C4-2B (cell line): Measurements from ENCODE around the gene SLC24A3.

Experiments used
- CTCF ChIP-seq: fragments of 450-650 bp; conservative IDR thresholded peaks from 2 replicates; pipeline ENCODE4 v1.5.1; 2017; ENCODE audit warnings: mild to moderate bottlenecking
- ZFX ChIP-seq: fragments of 450-650 bp; IDR thresholded peaks from 2 replicates; pipeline ENCODE4 v1.6.1; 2017

- TF ChIP-seq CTCF (no peak), ZFX (no peak)
Measured at GRCh38 chr20:19539191-19539590, 326.7 kb downstream of the SLC24A3 start.
